Activated naive CD4-positive, alpha-beta T cell treated with anti-CD3 and anti-CD28 coated beads, Interleukin-2, amount 10 ng/mL, durations not matched to agents 7 days and 5 days (primary cell): ENCODE data around the gene PNMA1.

Experiments
- CTCF ChIA-PET: fragments of 350-600 bp; sonication (Branson Sonifier 250); formaldehyde crosslinking; loops from one replicate; lab custom pipeline; 2021; ENCODE audit warnings: antibody characterized with exemption; lab: Charles Lee
- DNase-seq: peaks from one replicate; pipeline ENCODE4 v3.0.0-alpha.2; 2020
- H3K27ac Mint-ChIP-seq: one replicate; pipeline ENCODE4 v1.8.0; 2021; ENCODE audit warnings: mild to moderate bottlenecking, moderate library complexity, mixed read lengths
- H3K27me3 Mint-ChIP-seq: one replicate; pipeline ENCODE4 v1.8.0; 2021; ENCODE audit warnings: mild to moderate bottlenecking, mixed read lengths
- H3K36me3 Mint-ChIP-seq: one replicate; pipeline ENCODE4 v1.8.0; 2021; ENCODE audit warnings: mixed read lengths
- H3K4me1 Mint-ChIP-seq: one replicate; pipeline ENCODE4 v1.8.0; 2021; ENCODE audit warnings: mixed read lengths
- H3K4me3 Mint-ChIP-seq: one replicate; pipeline ENCODE4 v1.8.0; 2021; ENCODE audit warnings: mild to moderate bottlenecking, moderate library complexity, mixed read lengths
- H3K9me3 Mint-ChIP-seq: one replicate; pipeline ENCODE4 v1.8.0; 2021; ENCODE audit warnings: mixed read lengths

PNMA1 gene

GRCh38 chr14:73755434-73756014 lies 41.3 kb upstream of the PNMA1 start:
- Mint-ChIP-seq H3K36me3 (peaks cover 36% of the 10 kb centered on the region), H3K9me3 (no peaks in the 10 kb centered on the region), H3K27ac (peak overlapping the region; percentile 96), H3K27me3 (no peaks in the 10 kb centered on the region), H3K4me3 (peak overlapping the region; percentile 90), H3K4me1 (peaks cover 81% of the 10 kb centered on the region)
- CTCF ChIA-PET, result interaction anchor here (1.3 to 8.2 kb wide), 7 partner anchors 12 to 69 kb away, joined by 3 to 136 read pairs (median 23); no protein-coding TSS in a partner anchor
- DNase-seq, result peak; percentile 39

GRCh38 chr14:73754911-73755360 lies 40.8 kb upstream of the PNMA1 start:
- Mint-ChIP-seq H3K4me3 (peak overlapping the region; percentile 90), H3K9me3 (no peaks in the 10 kb centered on the region), H3K27me3 (no peaks in the 10 kb centered on the region), H3K4me1 (peaks cover 83% of the 10 kb centered on the region), H3K36me3 (peaks cover 36% of the 10 kb centered on the region), H3K27ac (peak overlapping the region; percentile 96)
- CTCF ChIA-PET, result interaction anchor here (0.9 to 7.9 kb wide), 8 partner anchors 11 to 97 kb away, joined by 3 to 136 read pairs (median 6); partner anchors contain the start of gene PTGR2
- no peak for DNase-seq

GRCh38 chr14:73753887-73754795 lies 40.0 kb upstream of the PNMA1 start:
- CTCF ChIA-PET, result interaction anchor here (0.9 to 7.9 kb wide), 9 partner anchors 10 to 98 kb away, joined by 3 to 136 read pairs (median 5); partner anchors contain the start of gene PTGR2
- peaks cover 36% of the 10 kb centered on the region for H3K36me3 Mint-ChIP-seq
- H3K27ac Mint-ChIP-seq, result peak overlapping the region; percentile 96
- DNase-seq, result peak; percentile 67
- H3K4me1 Mint-ChIP-seq, result peaks cover 91% of the 10 kb centered on the region
- H3K27me3 Mint-ChIP-seq, result no peaks in the 10 kb centered on the region
- H3K9me3 Mint-ChIP-seq, result no peaks in the 10 kb centered on the region
- peak overlapping the region; percentile 90 for H3K4me3 Mint-ChIP-seq

GRCh38 chr14:73753124-73753886 lies 39.1 kb upstream of the PNMA1 start:
- Mint-ChIP-seq H3K4me1 (peaks cover 100% of the 10 kb centered on the region), H3K4me3 (peak overlapping the region; percentile 90), H3K36me3 (peaks cover 36% of the 10 kb centered on the region), H3K27ac (peak overlapping the region; percentile 96), H3K9me3 (no peaks in the 10 kb centered on the region), H3K27me3 (no peaks in the 10 kb centered on the region)
- peak; percentile 41 for DNase-seq
- CTCF ChIA-PET, result interaction anchor here (0.6 to 7.9 kb wide), 5 partner anchors 10 to 71 kb away, joined by 5 to 136 read pairs (median 23); no protein-coding TSS in a partner anchor

- peaks cover 33% of the 10 kb centered on the region for H3K36me3 Mint-ChIP-seq
- H3K27me3 Mint-ChIP-seq, result no peaks in the 10 kb centered on the region
- CTCF ChIA-PET, result interaction anchor here (0.6 to 7.9 kb wide), 6 partner anchors 8 to 72 kb away, joined by 4 to 136 read pairs (median 14); a partner anchor contains a TSS
- peak overlapping the region; percentile 96 for H3K27ac Mint-ChIP-seq
- peaks cover 100% of the 10 kb centered on the region for H3K4me1 Mint-ChIP-seq
- H3K4me3 Mint-ChIP-seq, result peak overlapping the region; percentile 90
- DNase-seq, result peak; percentile 57
- H3K9me3 Mint-ChIP-seq, result no peaks in the 10 kb centered on the region
Observed at GRCh38 chr14:73752297-73752992, 38.3 kb upstream of the PNMA1 start.

GRCh38 chr14:73751157-73751691 lies 37.0 kb upstream of the PNMA1 start:
- CTCF ChIA-PET, result interaction anchor here (1.2 to 1.4 kb wide), 3 partner anchors 9 to 22 kb away, joined by 4 to 6 read pairs (median 5); a partner anchor contains a TSS
- peaks cover 100% of the 10 kb centered on the region for H3K4me1 Mint-ChIP-seq
- H3K36me3 Mint-ChIP-seq, result peaks cover 31% of the 10 kb centered on the region
- H3K27ac Mint-ChIP-seq, result peak overlapping the region; percentile 96
- H3K4me3 Mint-ChIP-seq, result peak overlapping the region; percentile 41
- peak; percentile 38 for DNase-seq
- H3K27me3 Mint-ChIP-seq, result no peaks in the 10 kb centered on the region
- H3K9me3 Mint-ChIP-seq, result no peaks in the 10 kb centered on the region

GRCh38 chr14:73750531-73750901 lies 36.3 kb upstream of the PNMA1 start:
- H3K36me3 Mint-ChIP-seq, result peaks cover 25% of the 10 kb centered on the region
- H3K27me3 Mint-ChIP-seq, result no peaks in the 10 kb centered on the region
- H3K4me1 Mint-ChIP-seq, result peaks cover 100% of the 10 kb centered on the region
- CTCF ChIA-PET, result interaction anchor here (1.1 to 2.5 kb wide), 6 partner anchors 8 to 22 kb away, joined by 3 to 13 read pairs (median 6); a partner anchor contains a TSS
- peak overlapping the region; percentile 96 for H3K27ac Mint-ChIP-seq
- DNase-seq, result no peak
- H3K4me3 Mint-ChIP-seq, result no peak overlapping the region
- H3K9me3 Mint-ChIP-seq, result no peaks in the 10 kb centered on the region

- Mint-ChIP-seq H3K4me3 (no peak overlapping the region), H3K27me3 (no peaks in the 10 kb centered on the region), H3K9me3 (no peaks in the 10 kb centered on the region), H3K36me3 (peaks cover 28% of the 10 kb centered on the region), H3K4me1 (peaks cover 100% of the 10 kb centered on the region), H3K27ac (peak overlapping the region; percentile 8)
- DNase-seq, result no peak
- CTCF ChIA-PET, result interaction anchor here (1.1 to 2.5 kb wide), 6 partner anchors 8 to 78 kb away, joined by 3 to 13 read pairs (median 4); a partner anchor contains a TSS
Observed at GRCh38 chr14:73749706-73750530, 35.7 kb upstream of the PNMA1 start.

GRCh38 chr14:73748858-73749357 lies 34.7 kb upstream of the PNMA1 start:
- DNase-seq, result no peak
- Mint-ChIP-seq H3K4me1 (peaks cover 100% of the 10 kb centered on the region), H3K27ac (peak overlapping the region; percentile 49), H3K9me3 (no peaks in the 10 kb centered on the region), H3K36me3 (peaks cover 30% of the 10 kb centered on the region), H3K4me3 (peak overlapping the region; percentile 7), H3K27me3 (no peaks in the 10 kb centered on the region)
- CTCF ChIA-PET, result interaction anchor here (1.2 to 2.5 kb wide), 6 partner anchors 10 to 79 kb away, joined by 3 to 13 read pairs (median 4); a partner anchor contains a TSS

- Mint-ChIP-seq H3K27me3 (no peaks in the 10 kb centered on the region), H3K36me3 (peaks cover 37% of the 10 kb centered on the region), H3K4me3 (no peak overlapping the region), H3K27ac (peak overlapping the region; percentile 91), H3K4me1 (peaks cover 100% of the 10 kb centered on the region), H3K9me3 (no peaks in the 10 kb centered on the region)
- CTCF ChIA-PET, result interaction anchor here (0.6 to 10.9 kb wide), 8 partner anchors 9 to 251 kb away, joined by 3 to 136 read pairs (median 5); a partner anchor contains a TSS
- DNase-seq, result no peak
Observed at GRCh38 chr14:73747379-73748211, 33.4 kb upstream of the PNMA1 start.
